GM21526 (cell line): Measurements from ENCODE around the gene LDLRAD4.

Source experiments
- ATAC-seq: cut with Tn5 transposase; IDR thresholded peaks from one replicate; pipeline ENCODE4 v1.9.1; 2021; ENCODE audit warnings: moderate library complexity; ENCODE audit not compliant: unreplicated experiment, low FRiP score

The LDLRAD4 gene

GRCh38 chr18:13630716-13631268 lies 412.2 kb downstream of the LDLRAD4 start:
- no peak for ATAC-seq

- ATAC-seq: no peak
These were observed 415.1 kb downstream of the LDLRAD4 start for GRCh38 chr18:13633700-13634099.

- no peak for ATAC-seq
These were observed 416.5 kb downstream of the LDLRAD4 start for GRCh38 chr18:13635046-13635445.

- ATAC-seq: no peak
These were observed 420.4 kb downstream of the LDLRAD4 start for GRCh38 chr18:13638719-13639595.

- ATAC-seq: no peak
These were observed 421.8 kb downstream of the LDLRAD4 start for GRCh38 chr18:13640266-13640860.

- no peak for ATAC-seq
These were observed 423.2 kb downstream of the LDLRAD4 start for GRCh38 chr18:13641551-13642439.

- no peak for ATAC-seq
These were observed 423.9 kb downstream of the LDLRAD4 start for GRCh38 chr18:13642440-13642827.

- no peak for ATAC-seq
These were observed 424.7 kb downstream of the LDLRAD4 start for GRCh38 chr18:13643261-13643751.

- ATAC-seq: no peak
These were observed 426.5 kb downstream of the LDLRAD4 start for GRCh38 chr18:13645093-13645492.

- ATAC-seq: no peak
These were observed 428.1 kb downstream of the LDLRAD4 start for GRCh38 chr18:13646633-13647032.

- ATAC-seq: no peak
These were observed 429.2 kb downstream of the LDLRAD4 start for GRCh38 chr18:13647761-13648160.

GRCh38 chr18:13649397-13650390 lies 431.1 kb downstream of the LDLRAD4 start:
- no peak for ATAC-seq

- ATAC-seq: no peak
These were observed 435.3 kb downstream of the LDLRAD4 start for GRCh38 chr18:13653746-13654433.

GRCh38 chr18:13657974-13658373 lies 439.4 kb downstream of the LDLRAD4 start:
- no peak for ATAC-seq

- no peak for ATAC-seq
These were observed 440.1 kb downstream of the LDLRAD4 start for GRCh38 chr18:13658436-13659204.

GRCh38 chr18:13660510-13660909 lies 441.9 kb downstream of the LDLRAD4 start:
- no peak for ATAC-seq

- ATAC-seq: no peak
These were observed 442.7 kb downstream of the LDLRAD4 start for GRCh38 chr18:13661051-13661778.
